ENCODE measurements around the gene NAA11. TPM values are rescaled to one million over a fixed set of nuclear protein-coding genes. Genes with fewer than 3 reads are reported as not detected.

The NAA11 gene
- total RNA-seq, 2 experiments from 2014 or later = not detected

DNA sequence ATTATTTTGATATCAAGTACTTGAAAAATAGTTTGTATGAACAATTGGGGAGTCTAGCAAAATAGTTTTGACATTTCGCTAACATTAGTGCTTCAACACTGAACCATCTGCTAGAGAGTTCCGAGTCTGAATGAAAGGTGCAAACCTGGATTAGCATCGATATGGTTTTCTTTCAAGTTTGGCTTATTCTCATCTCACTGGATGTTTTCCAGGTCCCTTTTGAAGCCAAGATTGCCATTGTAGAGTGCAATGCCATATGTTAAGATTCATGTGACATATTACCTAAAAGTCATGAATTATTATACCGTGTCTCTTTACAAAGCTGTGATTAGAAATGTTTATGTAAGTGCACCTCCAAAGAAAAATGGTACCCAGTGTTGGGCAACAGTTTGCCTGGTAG is 36.8 kb upstream of the NAA11 start:
- DNase-seq (no peak), ATAC-seq (no peak)
- ChIA-PET POLR2A (no interaction called here), CTCF (no interaction called here)
- Mint-ChIP-seq H3K4me3 (no peak overlapping the region), H3K36me3 (ENCODE audit: low read depth) (no peaks in the 10 kb centered on the region), H3K27me3 (no peaks in the 10 kb centered on the region), H3K4me1 (ENCODE audit: low read depth) (no peaks in the 10 kb centered on the region), H3K27ac (no peak overlapping the region), H3K9me3 (no peaks in the 10 kb centered on the region)
- intact Hi-C loops (cut with micrococcal nuclease) = no loop called here
- TF ChIP-seq, protein P1, sequence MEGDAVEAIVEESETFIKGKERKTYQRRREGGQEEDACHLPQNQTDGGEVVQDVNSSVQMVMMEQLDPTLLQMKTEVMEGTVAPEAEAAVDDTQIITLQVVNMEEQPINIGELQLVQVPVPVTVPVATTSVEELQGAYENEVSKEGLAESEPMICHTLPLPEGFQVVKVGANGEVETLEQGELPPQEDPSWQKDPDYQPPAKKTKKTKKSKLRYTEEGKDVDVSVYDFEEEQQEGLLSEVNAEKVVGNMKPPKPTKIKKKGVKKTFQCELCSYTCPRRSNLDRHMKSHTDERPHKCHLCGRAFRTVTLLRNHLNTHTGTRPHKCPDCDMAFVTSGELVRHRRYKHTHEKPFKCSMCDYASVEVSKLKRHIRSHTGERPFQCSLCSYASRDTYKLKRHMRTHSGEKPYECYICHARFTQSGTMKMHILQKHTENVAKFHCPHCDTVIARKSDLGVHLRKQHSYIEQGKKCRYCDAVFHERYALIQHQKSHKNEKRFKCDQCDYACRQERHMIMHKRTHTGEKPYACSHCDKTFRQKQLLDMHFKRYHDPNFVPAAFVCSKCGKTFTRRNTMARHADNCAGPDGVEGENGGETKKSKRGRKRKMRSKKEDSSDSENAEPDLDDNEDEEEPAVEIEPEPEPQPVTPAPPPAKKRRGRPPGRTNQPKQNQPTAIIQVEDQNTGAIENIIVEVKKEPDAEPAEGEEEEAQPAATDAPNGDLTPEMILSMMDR (IDR thresholded peaks at IDR 0.05) = no peak

DNA sequence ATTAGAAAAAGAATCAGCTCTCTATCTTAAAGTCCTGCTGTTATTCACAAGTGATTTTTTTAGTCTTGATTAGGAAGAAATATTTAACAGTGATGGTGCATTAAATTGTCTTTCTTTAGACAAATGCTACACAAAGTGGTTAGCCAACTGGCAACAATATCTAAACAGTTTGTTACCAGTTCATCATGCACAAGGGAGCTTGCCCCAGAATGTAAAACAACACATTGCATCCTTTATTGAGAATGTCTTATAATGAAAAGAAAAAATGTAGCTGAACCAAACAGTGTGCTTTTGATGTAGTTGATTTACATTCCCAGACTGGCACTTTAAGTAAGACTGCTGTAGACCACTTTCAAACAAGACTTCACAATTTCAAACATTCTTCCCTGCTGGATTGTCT is 34.1 kb upstream of the NAA11 start:
- H3K27me3 Mint-ChIP-seq = no peaks in the 10 kb centered on the region
- ChIA-PET CTCF (no interaction called here), POLR2A (no interaction called here)
- H3K27ac Mint-ChIP-seq = no peak overlapping the region
- no peak overlapping the region for H3K4me3 Mint-ChIP-seq
- DNase-seq (no peak), ATAC-seq (no peak)
- no peaks in the 10 kb centered on the region for H3K9me3 Mint-ChIP-seq
- H3K4me1 Mint-ChIP-seq (ENCODE audit: low read depth) = no peaks in the 10 kb centered on the region
- TF ChIP-seq, protein P1 (IDR thresholded peaks at IDR 0.05) = no peak
- no peaks in the 10 kb centered on the region for H3K36me3 Mint-ChIP-seq (ENCODE audit: low read depth)
- intact Hi-C loops (cut with micrococcal nuclease) = no loop called here

DNA sequence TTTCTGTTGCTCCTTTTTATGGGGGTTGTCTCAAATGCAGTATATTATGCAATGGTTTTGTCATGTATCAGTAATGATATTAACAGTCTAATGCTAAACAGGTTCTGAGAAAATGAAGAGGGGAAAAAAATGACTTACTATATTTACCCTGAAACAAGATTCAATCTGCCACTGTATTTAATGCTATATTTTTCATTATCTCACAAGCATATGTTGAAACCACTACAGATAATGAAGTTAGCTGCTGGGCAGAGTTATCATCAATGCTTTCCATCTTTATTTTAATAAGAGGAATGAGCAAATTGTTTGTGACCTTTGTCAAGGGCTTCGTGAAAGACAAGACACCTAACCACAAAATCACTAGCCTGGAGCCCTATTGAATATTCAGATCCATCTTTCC is 32.6 kb upstream of the NAA11 start:
- Mint-ChIP-seq H3K36me3 (ENCODE audit: low read depth) (no peaks in the 10 kb centered on the region), H3K4me3 (no peak overlapping the region), H3K27me3 (no peaks in the 10 kb centered on the region), H3K9me3 (no peaks in the 10 kb centered on the region), H3K4me1 (ENCODE audit: low read depth) (no peaks in the 10 kb centered on the region), H3K27ac (no peak overlapping the region)
- TF ChIP-seq, protein P1 (IDR thresholded peaks at IDR 0.05) = no peak
- ChIA-PET POLR2A (no interaction called here), CTCF (no interaction called here)
- intact Hi-C loops (cut with micrococcal nuclease) = no loop called here
- DNase-seq (no peak), ATAC-seq (no peak)

DNA sequence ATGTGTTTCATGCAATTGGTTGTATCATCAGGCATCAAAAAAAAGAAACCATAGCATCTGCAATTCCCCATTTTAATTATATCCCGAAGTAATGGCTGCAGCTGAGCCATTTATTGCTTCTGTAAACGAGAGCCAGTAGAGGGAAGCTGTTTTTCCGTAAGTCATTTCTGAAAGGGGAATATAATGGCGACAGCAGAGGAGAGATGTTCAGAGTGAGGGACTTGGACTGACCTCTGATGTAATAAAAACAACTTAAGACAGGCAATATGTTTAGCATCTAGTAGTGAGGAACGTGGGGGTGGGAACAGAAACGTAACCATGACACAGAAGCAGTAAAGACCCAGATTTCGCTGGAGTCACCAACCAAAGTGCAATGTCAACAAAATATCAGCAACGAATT is 31.5 kb upstream of the NAA11 start:
- ATAC-seq (no peak), DNase-seq (no peak)
- TF ChIP-seq, protein P1 (IDR thresholded peaks at IDR 0.05) = no peak
- no peak overlapping the region for H3K4me3 Mint-ChIP-seq
- H3K9me3 Mint-ChIP-seq = no peaks in the 10 kb centered on the region
- no peaks in the 10 kb centered on the region for H3K36me3 Mint-ChIP-seq (ENCODE audit: low read depth)
- intact Hi-C loops (cut with micrococcal nuclease) = no loop called here
- no peak overlapping the region for H3K27ac Mint-ChIP-seq
- ChIA-PET CTCF (no interaction called here), POLR2A (no interaction called here)
- no peaks in the 10 kb centered on the region for H3K27me3 Mint-ChIP-seq
- H3K4me1 Mint-ChIP-seq (ENCODE audit: low read depth) = no peaks in the 10 kb centered on the region

DNA sequence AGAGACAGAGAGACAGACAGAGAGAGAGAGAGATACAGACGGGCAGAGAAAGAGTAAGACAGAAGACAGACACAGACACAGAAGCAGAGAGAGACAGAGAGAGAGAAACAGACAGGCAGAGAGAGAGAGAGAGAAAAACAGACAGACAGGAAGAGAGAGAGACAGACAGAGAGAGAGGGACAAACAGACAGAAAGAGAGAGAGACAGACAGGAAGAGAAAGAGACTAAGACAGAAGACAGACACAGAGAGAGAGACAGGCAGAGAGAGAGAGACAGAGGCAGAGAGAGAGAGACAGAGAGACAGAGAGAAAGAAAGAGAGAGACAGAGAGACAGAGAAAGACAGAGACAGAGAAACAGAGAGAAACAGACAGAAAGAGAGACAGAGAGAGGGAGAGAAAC is 27.2 kb upstream of the NAA11 start:
- CTCF ChIA-PET = no interaction called here
- H3K9me3 Mint-ChIP-seq = peaks cover 2% of the 10 kb centered on the region
- H3K4me1 Mint-ChIP-seq (ENCODE audit: low read depth) = no peaks in the 10 kb centered on the region
- peaks cover 1% of the 10 kb centered on the region for H3K27me3 Mint-ChIP-seq
- ATAC-seq = no peak
- H3K27ac Mint-ChIP-seq = no peak overlapping the region
- TF ChIP-seq, protein P1 (IDR thresholded peaks at IDR 0.05) = no peak
- H3K4me3 Mint-ChIP-seq = no peak overlapping the region
- no peaks in the 10 kb centered on the region for H3K36me3 Mint-ChIP-seq (ENCODE audit: low read depth)
- intact Hi-C loops (cut with micrococcal nuclease) = no loop called here
- POLR2A ChIA-PET = no interaction called here
- DNase-seq = no peak
